K562 treated with DMSO at 1 percent for 24 hours (cell line): ENCODE results near the gene RTCB. TPM values are rescaled to one million over a fixed set of nuclear protein-coding genes. Genes with fewer than 3 reads are reported as not detected.

Experiments used
- total RNA-seq: library from RNA; unstranded; fragments of 300-600 nt; gene quantifications from 2 replicates; pipeline ENCODE4 v1.2.3, GENCODE V29; 2022; ENCODE audit warnings: low read depth; ENCODE audit not compliant: insufficient read depth

The RTCB gene
- total RNA-seq = 77.4 and 84.0 TPM in 2 replicates

GRCh38 chr22:32411829-32412592 lies at the start of gene RTCB:
TSS of gene RTCB (minus strand) at chr22:32412247. CDS start at chr22:32412156, 91 bp downstream.

GRCh38 chr22:32357567-32357966 lies 54.5 kb downstream of the RTCB start, which contains the start of gene RFPL3:
TSS of gene RFPL3 (plus strand) at chr22:32357867. CDS start at chr22:32358072, 205 bp downstream.

Other genes with a start within 250 kb of the RTCB start
- gene RFPL2, start 207.2 kb downstream of the RTCB start, total RNA-seq = not detected in 2 replicates
- gene SLC5A4, start 156.9 kb downstream of the RTCB start, total RNA-seq = not detected in 2 replicates
- gene RFPL3, start 54.4 kb downstream of the RTCB start, total RNA-seq = not detected in 2 replicates
- not detected in 2 replicates for gene BPIFC, start 52.2 kb upstream of the RTCB start, total RNA-seq
- 58.3 and 61.9 TPM in 2 replicates for gene FBXO7, start 62.6 kb upstream of the RTCB start, total RNA-seq